K562 (cell line): Measurements from ENCODE around the gene FOCAD. TPM values are rescaled to one million over a fixed set of nuclear protein-coding genes. Genes with fewer than 3 reads are reported as not detected.

Source experiments
- ATAC-seq: fragments of 200-7000 bp; cut with Tn5 transposase; 3 replicates; pipeline ENCODE4 v1.9.1; 2020; ENCODE audit warnings: moderate library complexity
- BruUV-seq: library from RNA; stranded (reverse); fragments of 400-500 nt; replicated peaks from 2 replicates; lab custom pipeline; 2021; lab: Mats Ljungman, UMichigan
- CTCF ChIA-PET: fragments of 300-600 bp; formaldehyde crosslinking; extraction: SDS; loops from one replicate; lab custom pipeline; 2021; ENCODE audit warnings: low intra/inter-chr PET ratio; lab: Yijun Ruan, JAX
- POLR2A ChIA-PET: fragments of 300-600, 350-650 bp; sonication (Branson Sonifier 250); formaldehyde crosslinking; extraction: SDS; loops from one replicate; lab custom pipeline; 2021; ENCODE audit warnings: antibody characterized with exemption, inconsistent platforms; lab: Yijun Ruan, JAX
- DNase-seq, 4 experiments: peaks; one replicate each; pipeline versions ENCODE4 v3.0.0 to v3.0.0-alpha.2; 2011 to 2018; ENCODE audit warnings: low spot score in 3 of 4, mixed read lengths in 3 of 4; ENCODE audit errors: extremely low read depth in 1 of 4
- FAIRE-seq: peaks from 2 replicates; lab custom pipeline; 2011; peaks lifted over from hg19 to GRCh38; lab: Jason Lieb, UNC
- H2AFZ ChIP-seq: 2 replicates; pipeline ENCODE4 v1.6.0; 2011; ENCODE audit warnings: low read depth, low read length, control low read depth, inconsistent platforms
- H3K27ac ChIP-seq: fragments of 200-600 bp; 3 replicates; pipeline ENCODE4 v1.8.0; 2011; ENCODE audit warnings: low read depth, mild to moderate bottlenecking, control low read depth, inconsistent platforms, low read length, moderate library complexity, mixed read lengths; ENCODE audit errors: extremely low read depth
- H3K27me3 ChIP-seq, 2 experiments: fragments of 300-600 bp in 1 of 2; 2 replicates in 1 of 2; 3 replicates in 1 of 2; pipeline versions ENCODE4 v1.6.0 to v1.8.0; 2011; ENCODE audit warnings: inconsistent platforms in 2 of 2, low read length in 2 of 2, mild to moderate bottlenecking in 1 of 2, mixed read lengths in 1 of 2, moderate library complexity in 1 of 2; ENCODE audit not compliant: control insufficient read depth in 2 of 2, insufficient read depth in 2 of 2
- H3K36me3 ChIP-seq: fragments of 300-600 bp; 3 replicates; pipeline ENCODE4 v1.8.0; 2011; ENCODE audit warnings: mild to moderate bottlenecking, low read length, inconsistent platforms; ENCODE audit not compliant: control insufficient read depth, insufficient read depth
- H3K4me1 ChIP-seq, 2 experiments: fragments of 200-600 bp in 1 of 2; replicated peaks in 1 of 2; 2 replicates in 1 of 2; 3 replicates in 1 of 2; pipeline versions ENCODE4 v1.5.1 to v1.8.0; 2011; ENCODE audit warnings: inconsistent platforms in 2 of 2, low read length in 2 of 2, mild to moderate bottlenecking in 1 of 2, mixed read lengths in 1 of 2, moderate library complexity in 1 of 2; ENCODE audit not compliant: control insufficient read depth in 2 of 2, insufficient read depth in 2 of 2
- H3K4me2 ChIP-seq: 2 replicates; pipeline ENCODE4 v1.6.1; 2011; ENCODE audit warnings: low read length, control low read depth, inconsistent platforms, mixed read lengths; ENCODE audit not compliant: insufficient read depth
- H3K4me3 ChIP-seq: fragments of 200-600 bp; sonication (generic), shearing (Covaris generic); 2 replicates; pipeline ENCODE4 v1.5.1; 2016; ENCODE audit warnings: control low read depth, inconsistent platforms
- H3K79me2 ChIP-seq: fragments of 200-600 bp; 3 replicates; pipeline ENCODE4 v1.8.0; 2011; ENCODE audit warnings: low read length, inconsistent platforms; ENCODE audit not compliant: control insufficient read depth, insufficient read depth
- H3K9ac ChIP-seq, 2 experiments: 2 replicates each; pipeline versions ENCODE4 v1.6.0 to v1.6.1; 2011; ENCODE audit warnings: low read depth in 2 of 2, low read length in 2 of 2, control low read depth in 1 of 2, inconsistent platforms in 1 of 2, mild to moderate bottlenecking in 1 of 2, mixed read lengths in 1 of 2; ENCODE audit not compliant: insufficient read depth in 1 of 2
- H3K9me1 ChIP-seq: one replicate; pipeline ENCODE4 v1.6.0; 2011; ENCODE audit warnings: inconsistent platforms, mild to moderate bottlenecking, low read length, moderate library complexity; ENCODE audit not compliant: control insufficient read depth, insufficient read depth
- H3K9me3 ChIP-seq: replicated peaks from 2 replicates; pipeline ENCODE4 v1.5.1; 2011; ENCODE audit warnings: low read depth, low read length, inconsistent platforms; ENCODE audit not compliant: control insufficient read depth, insufficient read depth
- H4K20me1 ChIP-seq: replicated peaks from 2 replicates; pipeline ENCODE4 v1.6.1; 2011; ENCODE audit warnings: low read length, inconsistent platforms, mixed read lengths; ENCODE audit not compliant: control insufficient read depth, insufficient read depth
- ARHGAP35 ChIP-seq: fragments of 450-650 bp; IDR thresholded peaks from 2 replicates; pipeline ENCODE4 v1.6.1; 2018; ENCODE audit not compliant: partially characterized antibody
- ARID1B ChIP-seq: fragments of 450-650 bp; IDR thresholded peaks from 2 replicates; pipeline ENCODE4 v1.6.1; 2016; ENCODE audit warnings: antibody characterized with exemption, mild to moderate bottlenecking, inconsistent platforms
- HNRNPUL1 ChIP-seq: fragments of 200-400 bp; formaldehyde crosslinking; IDR thresholded peaks from 2 replicates; pipeline ENCODE4 v1.6.1; 2017; ENCODE audit warnings: low read length
- KAT8 ChIP-seq: fragments of 450-650 bp; IDR thresholded peaks from 2 replicates; pipeline ENCODE4 v1.6.1; 2016; ENCODE audit warnings: low read depth, mild to moderate bottlenecking
- RERE ChIP-seq: sonication (generic); formaldehyde crosslinking; IDR thresholded peaks from 2 replicates; pipeline ENCODE4 v1.8.0; 2023; ENCODE audit warnings: missing genetic modification reagents, mild to moderate bottlenecking, borderline replicate concordance
- RFX5 ChIP-seq: IDR thresholded peaks from 2 replicates; pipeline ENCODE4 v1.6.1; 2011; ENCODE audit warnings: low read depth, mild to moderate bottlenecking, improper control_type of control experiment, low read length
- ZC3H8 ChIP-seq: fragments of 450-650 bp; IDR thresholded peaks from 2 replicates; pipeline ENCODE4 v1.6.1; 2017
- ZNF212 ChIP-seq: fragments of 450-650 bp; formaldehyde crosslinking; IDR thresholded peaks from 2 replicates; pipeline ENCODE4 v1.4.0; 2020; ENCODE audit warnings: mild to moderate bottlenecking
- WGBS: fragments of 100-300 bp; shearing (Covaris generic); methylation state at CpG from one replicate; pipeline ENCODE4 v1.1.6; 2016; ENCODE audit warnings: low coverage, mixed read lengths; ENCODE audit not compliant: insufficient coverage; ENCODE audit errors: missing lambda C conversion rate; 5-methylcytosine and 5-hydroxymethylcytosine counted together
- in situ Hi-C: fragments of 300-500 bp; cut with MboI; formaldehyde crosslinking; loops from 4 replicates; pipeline ENCODE4 v1.15.0; 2018; ENCODE audit warnings: inconsistent platforms, mixed read lengths
- intact Hi-C: fragments of 100-400 bp; cut with micrococcal nuclease; formaldehyde crosslinking; loops from 2 replicates; pipeline ENCODE4 v1.14.2; 2022
- polyA plus RNA-seq, 8 experiments: library from polyadenylated mRNA; depleted of rRNA in 4 of 8; stranded (reverse) in 5 of 8; unstranded in 3 of 8; fragments of >200 nt; fragmentation: Nextera tagmentation in 2 of 8; fragmentation: Illumina TruSeq in 1 of 8; extraction: Ambion mirVana in 2 of 8; extraction: Trizol in 1 of 8; gene quantifications; 2 replicates each; pipeline versions ENCODE4 v1.2.1 to v1.2.3, GENCODE V29; 2011 to 2014; ENCODE audit warnings: inconsistent platforms in 1 of 8, missing spikeins in 1 of 8
- total RNA-seq, 7 experiments: library from RNA; depleted of rRNA in 6 of 7; stranded (reverse); fragments of >200 nt in 6 of 7; fragmentation: Illumina TruSeq in 2 of 7; extraction: Trizol in 2 of 7; gene quantifications; 2 replicates each; pipeline versions ENCODE4 v1.2.1 to v1.2.3, GENCODE V29; 2011 to 2021; ENCODE audit warnings: low replicate concordance in 1 of 7
- TF ChIP-seq, protein P1 (sequence below): fragments of 250-450 bp; sonication (Bioruptor Pico); IDR thresholded peaks from 2 replicates; pipeline ENCODE4 v1.4.0; 2020; ENCODE audit warnings: borderline replicate concordance
- TF ChIP-seq, protein P2 (sequence below): fragments of 200-800 bp; sonication (Bioruptor generic); IDR thresholded peaks from 2 replicates; pipeline ENCODE4 v1.6.1; 2016; ENCODE audit warnings: missing genetic modification characterization, missing compliant biosample characterization

Gene FOCAD
- total and polyA plus RNA-seq, 9 of the 15 experiments (the other 6 are each of a cell fraction or from before 2014, with no cell fraction given), result 0.13 to 2.4 (median 1.6) TPM

DNA sequence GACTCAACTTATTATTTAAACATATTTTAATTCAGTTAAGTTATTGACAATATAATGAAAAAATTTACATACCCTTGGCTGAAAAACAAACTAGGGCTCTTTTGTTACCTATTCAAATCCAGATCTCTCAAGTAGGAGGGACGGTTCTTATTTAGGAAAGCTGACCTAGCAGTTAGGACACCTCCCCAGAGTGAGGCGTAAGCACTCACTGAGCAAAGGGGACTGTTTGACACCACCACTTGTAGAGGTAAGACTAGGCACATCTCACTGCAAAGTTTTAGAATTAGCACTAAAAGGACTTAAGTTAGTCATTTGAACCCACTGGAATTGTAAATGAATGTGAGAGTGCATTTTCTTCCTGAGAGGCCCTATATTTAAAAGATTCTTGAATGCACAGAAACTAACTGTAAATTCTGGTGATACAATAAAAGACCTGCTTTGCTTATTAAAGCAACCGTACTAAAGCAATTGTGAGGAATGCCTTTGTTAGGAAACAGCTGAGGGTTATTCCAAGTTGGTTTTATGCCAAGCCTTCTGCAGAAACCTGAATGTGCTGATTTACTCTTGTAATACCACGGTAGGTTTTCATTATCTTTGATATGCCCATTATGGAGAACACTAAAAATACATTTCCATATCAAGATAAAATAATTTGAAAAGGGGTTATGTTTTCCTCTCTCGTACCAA is 331.2 kb downstream of the FOCAD start:
- ChIA-PET POLR2A (no interaction called here), CTCF (no interaction called here)
- Histone ChIP-seq H4K20me1 (no peaks in the 10 kb centered on the region), H2AFZ (no peak overlapping the region), H3K9me3 (no peaks in the 10 kb centered on the region), H3K27ac (no peak overlapping the region), H3K4me1 (no peaks in the 10 kb centered on the region), H3K4me3 (no peak overlapping the region), H3K4me2 (no peak overlapping the region), H3K9ac (no peak overlapping the region), H3K79me2 (no peaks in the 10 kb centered on the region), H3K27me3 (no peaks in the 10 kb centered on the region), H3K36me3 (no peaks in the 10 kb centered on the region), H3K9me1 (no peaks in the 10 kb centered on the region)
- DNase-seq (no peak), ATAC-seq (no peak), FAIRE-seq (no peak)
- TF ChIP-seq ARHGAP35, result no peak
- TF ChIP-seq ARID1B, result no peak
- TF ChIP-seq, protein P1, sequence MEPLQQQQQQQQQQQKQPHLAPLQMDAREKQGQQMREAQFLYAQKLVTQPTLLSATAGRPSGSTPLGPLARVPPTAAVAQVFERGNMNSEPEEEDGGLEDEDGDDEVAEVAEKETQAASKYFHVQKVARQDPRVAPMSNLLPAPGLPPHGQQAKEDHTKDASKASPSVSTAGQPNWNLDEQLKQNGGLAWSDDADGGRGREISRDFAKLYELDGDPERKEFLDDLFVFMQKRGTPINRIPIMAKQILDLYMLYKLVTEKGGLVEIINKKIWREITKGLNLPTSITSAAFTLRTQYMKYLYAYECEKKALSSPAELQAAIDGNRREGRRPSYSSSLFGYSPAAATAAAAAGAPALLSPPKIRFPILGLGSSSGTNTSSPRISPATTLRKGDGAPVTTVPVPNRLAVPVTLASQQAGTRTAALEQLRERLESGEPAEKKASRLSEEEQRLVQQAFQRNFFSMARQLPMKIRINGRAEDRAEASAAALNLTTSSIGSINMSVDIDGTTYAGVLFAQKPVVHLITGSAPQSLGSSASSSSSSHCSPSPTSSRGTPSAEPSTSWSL (CRISPR knock-in tag), result no peak
- no peak for TF ChIP-seq ZNF212 (CRISPR knock-in tag)
- no peak for TF ChIP-seq ZC3H8
- TF ChIP-seq HNRNPUL1, result no peak
- no peak for TF ChIP-seq RERE (CRISPR knock-in tag)
- no peak for TF ChIP-seq RFX5
- TF ChIP-seq KAT8, result no peak
- TF ChIP-seq, protein P2, sequence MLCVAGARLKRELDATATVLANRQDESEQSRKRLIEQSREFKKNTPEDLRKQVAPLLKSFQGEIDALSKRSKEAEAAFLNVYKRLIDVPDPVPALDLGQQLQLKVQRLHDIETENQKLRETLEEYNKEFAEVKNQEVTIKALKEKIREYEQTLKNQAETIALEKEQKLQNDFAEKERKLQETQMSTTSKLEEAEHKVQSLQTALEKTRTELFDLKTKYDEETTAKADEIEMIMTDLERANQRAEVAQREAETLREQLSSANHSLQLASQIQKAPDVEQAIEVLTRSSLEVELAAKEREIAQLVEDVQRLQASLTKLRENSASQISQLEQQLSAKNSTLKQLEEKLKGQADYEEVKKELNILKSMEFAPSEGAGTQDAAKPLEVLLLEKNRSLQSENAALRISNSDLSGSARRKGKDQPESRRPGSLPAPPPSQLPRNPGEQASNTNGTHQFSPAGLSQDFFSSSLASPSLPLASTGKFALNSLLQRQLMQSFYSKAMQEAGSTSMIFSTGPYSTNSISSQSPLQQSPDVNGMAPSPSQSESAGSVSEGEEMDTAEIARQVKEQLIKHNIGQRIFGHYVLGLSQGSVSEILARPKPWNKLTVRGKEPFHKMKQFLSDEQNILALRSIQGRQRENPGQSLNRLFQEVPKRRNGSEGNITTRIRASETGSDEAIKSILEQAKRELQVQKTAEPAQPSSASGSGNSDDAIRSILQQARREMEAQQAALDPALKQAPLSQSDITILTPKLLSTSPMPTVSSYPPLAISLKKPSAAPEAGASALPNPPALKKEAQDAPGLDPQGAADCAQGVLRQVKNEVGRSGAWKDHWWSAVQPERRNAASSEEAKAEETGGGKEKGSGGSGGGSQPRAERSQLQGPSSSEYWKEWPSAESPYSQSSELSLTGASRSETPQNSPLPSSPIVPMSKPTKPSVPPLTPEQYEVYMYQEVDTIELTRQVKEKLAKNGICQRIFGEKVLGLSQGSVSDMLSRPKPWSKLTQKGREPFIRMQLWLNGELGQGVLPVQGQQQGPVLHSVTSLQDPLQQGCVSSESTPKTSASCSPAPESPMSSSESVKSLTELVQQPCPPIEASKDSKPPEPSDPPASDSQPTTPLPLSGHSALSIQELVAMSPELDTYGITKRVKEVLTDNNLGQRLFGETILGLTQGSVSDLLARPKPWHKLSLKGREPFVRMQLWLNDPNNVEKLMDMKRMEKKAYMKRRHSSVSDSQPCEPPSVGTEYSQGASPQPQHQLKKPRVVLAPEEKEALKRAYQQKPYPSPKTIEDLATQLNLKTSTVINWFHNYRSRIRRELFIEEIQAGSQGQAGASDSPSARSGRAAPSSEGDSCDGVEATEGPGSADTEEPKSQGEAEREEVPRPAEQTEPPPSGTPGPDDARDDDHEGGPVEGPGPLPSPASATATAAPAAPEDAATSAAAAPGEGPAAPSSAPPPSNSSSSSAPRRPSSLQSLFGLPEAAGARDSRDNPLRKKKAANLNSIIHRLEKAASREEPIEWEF (CRISPR knock-in tag), result no peak
- BruUV-seq, result no TSS peak
- WGBS, result no CpG with 5 or more reads among the region's 5 CpGs
- in situ Hi-C loops, result no loop called here
- intact Hi-C loops, result no loop called here
